Upper lobe of right lung (tissue), 1 donor: ENCODE results near the gene HINT3. TPM values are rescaled to one million over a fixed set of nuclear protein-coding genes. Genes with fewer than 3 reads are reported as not detected.
"Not testable (repeated sequence)": the region's sequence is repeated elsewhere in the genome, so short reads cannot be mapped to it uniquely, and the experiment has no call there.

ENCODE experiments used
- ATAC-seq: fragments of 200-7000 bp; cut with Tn5 transposase; one replicate; pipeline ENCODE4 v1.9.1; 2020; ENCODE audit warnings: mild to moderate bottlenecking, moderate library complexity
- DNase-seq: peaks from one replicate; pipeline ENCODE4 v3.0.0-alpha.2; 2020
- H3K27ac ChIP-seq: fragments of 200-600 bp; one replicate; pipeline ENCODE4 v1.8.0; 2022
- H3K27me3 ChIP-seq: fragments of 200-600 bp; one replicate; pipeline ENCODE4 v1.8.0; 2022; ENCODE audit warnings: mild to moderate bottlenecking
- H3K36me3 ChIP-seq: fragments of 200-600 bp; one replicate; pipeline ENCODE4 v1.8.0; 2022
- H3K4me1 ChIP-seq: fragments of 200-600 bp; one replicate; pipeline ENCODE4 v1.8.0; 2022
- H3K4me3 ChIP-seq: fragments of 200-600 bp; one replicate; pipeline ENCODE4 v1.8.0; 2022; ENCODE audit warnings: mild to moderate bottlenecking
- H3K9me3 ChIP-seq: fragments of 200-600 bp; one replicate; pipeline ENCODE4 v1.8.0; 2022
- CTCF ChIP-seq: fragments of 200-600 bp; IDR thresholded peaks from one replicate; pipeline ENCODE4 v1.8.0; 2022; ENCODE audit warnings: antibody characterized with exemption
- intact Hi-C: fragments of 100-400 bp; cut with DNase I; formaldehyde crosslinking; loops from one replicate; pipeline ENCODE4 v1.11.0; 2022
- total RNA-seq: library from RNA; stranded (reverse); fragmentation: NEBNext Ultra II Directional; extraction: Animal tissue kit (Norgen Biotek cat#: 25700); gene quantifications from one replicate; pipeline ENCODE4 v1.2.1, GENCODE V29; 2021
- donor health status: DM: no; HTN: yes; CAD: no; lungs with severe emphysema.

Gene HINT3
- total RNA-seq, 1 donor from 2014 or later, result 27.9 TPM

- Histone ChIP-seq H3K36me3 (peaks cover 84% of the 10 kb centered on the region), H3K4me1 (no peaks in the 10 kb centered on the region), H3K9me3 (no peaks in the 10 kb centered on the region), H3K4me3 (no peak overlapping the region), H3K27me3 (no peaks in the 10 kb centered on the region), H3K27ac (no peak overlapping the region)
- intact Hi-C loops, result no loop called here
- ATAC-seq, result no peak
- TF ChIP-seq CTCF, result no peak
- DNase-seq, result no peak
These were observed 60.0 kb downstream of the HINT3 start for GRCh38 chr6:126016591-126016990.

GRCh38 chr6:126017668-126018067, 61.1 kb downstream of the HINT3 start:
- TF ChIP-seq CTCF, result no peak
- Histone ChIP-seq H3K27ac (no peak overlapping the region), H3K4me3 (no peak overlapping the region), H3K36me3 (peaks cover 82% of the 10 kb centered on the region), H3K4me1 (no peaks in the 10 kb centered on the region), H3K9me3 (no peaks in the 10 kb centered on the region), H3K27me3 (no peaks in the 10 kb centered on the region)
- ATAC-seq (no peak), DNase-seq (no peak)
- intact Hi-C loops, result no loop called here

DNA sequence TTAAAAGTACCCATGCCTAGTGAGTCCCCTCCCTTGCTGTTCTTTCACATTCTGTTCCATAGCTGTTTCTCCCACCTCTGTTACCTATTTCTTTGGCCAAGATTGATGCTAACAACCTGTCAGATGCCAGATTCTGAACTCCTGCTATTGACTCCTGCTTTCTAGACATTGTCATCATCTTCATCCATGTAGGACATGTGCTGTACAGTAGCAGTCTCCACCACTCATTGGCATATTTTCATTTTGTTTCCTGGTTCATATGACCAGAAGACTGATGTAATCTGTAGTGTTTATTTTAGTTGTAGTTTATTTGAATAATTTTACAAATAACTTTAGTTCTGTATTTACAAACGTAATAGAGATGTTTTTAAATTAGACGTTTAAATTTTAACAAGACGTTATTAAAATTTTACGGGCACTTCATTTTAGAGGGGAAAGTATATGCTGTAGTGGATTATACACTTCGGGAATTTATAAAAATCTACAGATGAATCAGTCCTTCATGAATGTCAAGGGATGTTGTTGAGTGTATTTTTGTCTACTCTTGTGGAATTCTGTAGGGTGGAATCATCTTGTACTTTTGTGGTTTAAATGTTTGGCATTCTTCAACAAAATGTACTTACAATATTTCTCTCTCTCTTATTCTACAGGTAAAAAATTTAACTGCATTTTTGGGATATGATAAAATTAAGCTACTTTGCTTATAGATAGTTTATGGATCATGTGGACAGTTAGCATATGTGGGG, 63.9 kb downstream of the HINT3 start:
- intact Hi-C loops, result no loop called here
- Histone ChIP-seq H3K27me3 (no peaks in the 10 kb centered on the region), H3K4me3 (no peak overlapping the region), H3K4me1 (no peaks in the 10 kb centered on the region), H3K36me3 (peaks cover 65% of the 10 kb centered on the region), H3K27ac (no peak overlapping the region), H3K9me3 (no peaks in the 10 kb centered on the region)
- DNase-seq (no peak), ATAC-seq (no peak)
- no peak for TF ChIP-seq CTCF

DNA sequence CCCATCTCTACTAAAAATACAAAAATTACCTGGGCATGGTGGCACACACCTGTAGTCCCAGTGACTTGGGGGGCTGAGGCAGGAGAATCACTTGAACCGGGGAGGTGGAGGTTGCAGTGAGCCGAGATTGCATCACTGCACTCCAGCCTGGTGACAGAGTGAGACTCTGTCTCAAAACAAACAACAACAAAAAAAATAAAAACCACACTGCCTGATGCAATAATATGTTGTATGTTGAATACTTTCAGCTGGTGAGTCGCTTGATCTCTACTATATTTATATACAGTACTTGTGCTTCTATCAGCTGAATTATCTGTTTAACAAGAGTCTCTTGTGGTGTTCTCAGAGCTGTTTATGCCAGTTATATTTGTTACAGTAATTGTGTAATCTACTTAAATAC, 66.9 kb downstream of the HINT3 start:
- H3K36me3 ChIP-seq, result peaks cover 58% of the 10 kb centered on the region
- ATAC-seq, intact Hi-C loops: not testable (repeated sequence)

GRCh38 chr6:126026001-126026400, 69.4 kb downstream of the HINT3 start:
- H3K9me3 ChIP-seq, result no peaks in the 10 kb centered on the region
- H3K27me3 ChIP-seq, result no peaks in the 10 kb centered on the region
- no peak overlapping the region for H3K27ac ChIP-seq
- ATAC-seq, result no peak
- DNase-seq, result no peak
- intact Hi-C loops, result no loop called here
- H3K4me3 ChIP-seq, result no peak overlapping the region
- no peak for TF ChIP-seq CTCF
- H3K36me3 ChIP-seq, result peaks cover 40% of the 10 kb centered on the region
- no peaks in the 10 kb centered on the region for H3K4me1 ChIP-seq

More for the DNA sequence above, 66.9 kb downstream of the HINT3 start:
- DNase-seq, H3K9me3 ChIP-seq, H3K4me1 ChIP-seq, H3K27ac ChIP-seq, H3K27me3 ChIP-seq, H3K4me3 ChIP-seq: not testable (repeated sequence)

DNA sequence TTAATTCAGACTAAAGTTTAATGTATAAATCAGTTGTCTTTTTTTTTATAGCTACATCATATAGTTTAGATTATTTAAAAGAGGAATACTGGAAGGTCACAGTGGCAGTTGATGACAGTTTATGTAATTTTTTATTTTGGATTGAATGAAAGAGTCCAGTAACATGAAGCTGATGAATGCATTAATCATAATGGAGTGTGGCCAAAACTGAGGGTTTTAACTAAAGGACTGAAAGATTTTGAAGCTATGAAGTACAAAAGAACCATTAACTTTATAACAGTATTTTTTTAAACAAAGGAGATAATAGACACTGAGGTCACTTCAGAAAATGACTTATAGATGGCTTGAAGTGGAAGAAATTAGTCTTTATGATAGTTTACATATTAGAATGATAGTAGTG, 71.0 kb downstream of the HINT3 start:
- DNase-seq (no peak), ATAC-seq (no peak)
- H3K4me1 ChIP-seq, result no peaks in the 10 kb centered on the region
- H3K9me3 ChIP-seq, result no peaks in the 10 kb centered on the region
- H3K27me3 ChIP-seq, result no peaks in the 10 kb centered on the region
- no peak overlapping the region for H3K27ac ChIP-seq
- H3K36me3 ChIP-seq, result peaks cover 39% of the 10 kb centered on the region
- intact Hi-C loops, result no loop called here
- H3K4me3 ChIP-seq, result no peak overlapping the region
- TF ChIP-seq CTCF, result no peak

Other genes starting within 250 kb of the HINT3 start
- gene HEY2, start 207.1 kb upstream of the HINT3 start, total RNA-seq, result 2.2 TPM
- gene NCOA7, start 165.8 kb upstream of the HINT3 start, total RNA-seq, result 80.8 TPM
- 17.7 TPM for gene TRMT11, start 29.8 kb downstream of the HINT3 start, total RNA-seq